NCI-H2107 treated with DMSO at 0.1 percent for 48 hours (cell line): ENCODE data around the gene MUC2.

Experiments used
- DNase-seq: peaks from one replicate; lab custom pipeline; 2025; ENCODE audit not compliant: unreplicated experiment; lab: John Stamatoyannopoulos, UW

MUC2 gene

GRCh38 chr11:1050581-1051355 lies 23.9 kb upstream of the MUC2 start:
- DNase-seq: peak; percentile 60

GRCh38 chr11:1051356-1052132 lies 23.1 kb upstream of the MUC2 start:
- DNase-seq: no peak

DNA sequence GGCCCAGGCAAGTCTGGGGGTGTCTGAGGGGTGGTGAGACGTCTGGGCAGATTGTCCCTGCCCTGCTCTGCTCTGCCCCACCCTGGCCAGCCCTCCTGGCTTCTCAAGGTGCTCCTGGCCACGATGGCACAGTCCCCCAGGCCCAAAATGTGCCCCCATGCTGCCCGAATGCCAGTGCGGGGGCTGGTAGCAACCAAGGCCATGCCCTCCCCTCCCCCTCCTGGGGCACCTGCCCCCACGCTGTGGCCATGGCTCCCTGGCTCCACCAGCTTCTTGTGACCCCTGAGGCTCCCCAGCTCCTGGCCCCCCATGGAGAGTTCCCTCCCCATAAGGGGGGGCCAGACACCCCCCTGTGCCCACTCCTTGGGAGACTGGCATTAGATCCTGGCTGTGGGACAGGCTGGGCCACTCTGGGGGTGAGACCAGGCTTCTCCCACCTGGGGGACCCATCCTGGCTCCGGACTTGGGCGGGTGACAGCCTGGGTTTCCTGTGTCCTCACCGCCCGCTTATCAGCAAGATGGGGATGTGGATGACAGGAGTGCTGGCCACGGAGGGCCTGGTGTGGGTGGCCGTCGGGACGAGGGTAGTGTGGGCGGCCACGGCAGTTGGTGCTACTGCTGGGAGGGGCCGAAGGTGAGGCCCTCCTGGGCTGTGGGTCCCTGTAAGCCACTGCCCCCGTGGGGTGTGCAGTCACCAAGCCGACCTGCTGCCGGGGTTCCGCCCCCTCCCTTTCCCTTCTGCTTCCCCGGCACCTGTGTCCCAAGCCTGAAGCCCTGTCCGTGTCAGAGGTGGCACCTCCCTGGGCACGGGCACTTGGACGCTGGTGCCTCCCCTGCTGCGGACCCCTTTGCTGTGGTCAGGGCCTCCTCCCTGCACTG lies 22.3 kb upstream of the MUC2 start:
- DNase-seq: no peak

- DNase-seq: no peak
These were observed 21.4 kb upstream of the MUC2 start for GRCh38 chr11:1053121-1053901.

DNA sequence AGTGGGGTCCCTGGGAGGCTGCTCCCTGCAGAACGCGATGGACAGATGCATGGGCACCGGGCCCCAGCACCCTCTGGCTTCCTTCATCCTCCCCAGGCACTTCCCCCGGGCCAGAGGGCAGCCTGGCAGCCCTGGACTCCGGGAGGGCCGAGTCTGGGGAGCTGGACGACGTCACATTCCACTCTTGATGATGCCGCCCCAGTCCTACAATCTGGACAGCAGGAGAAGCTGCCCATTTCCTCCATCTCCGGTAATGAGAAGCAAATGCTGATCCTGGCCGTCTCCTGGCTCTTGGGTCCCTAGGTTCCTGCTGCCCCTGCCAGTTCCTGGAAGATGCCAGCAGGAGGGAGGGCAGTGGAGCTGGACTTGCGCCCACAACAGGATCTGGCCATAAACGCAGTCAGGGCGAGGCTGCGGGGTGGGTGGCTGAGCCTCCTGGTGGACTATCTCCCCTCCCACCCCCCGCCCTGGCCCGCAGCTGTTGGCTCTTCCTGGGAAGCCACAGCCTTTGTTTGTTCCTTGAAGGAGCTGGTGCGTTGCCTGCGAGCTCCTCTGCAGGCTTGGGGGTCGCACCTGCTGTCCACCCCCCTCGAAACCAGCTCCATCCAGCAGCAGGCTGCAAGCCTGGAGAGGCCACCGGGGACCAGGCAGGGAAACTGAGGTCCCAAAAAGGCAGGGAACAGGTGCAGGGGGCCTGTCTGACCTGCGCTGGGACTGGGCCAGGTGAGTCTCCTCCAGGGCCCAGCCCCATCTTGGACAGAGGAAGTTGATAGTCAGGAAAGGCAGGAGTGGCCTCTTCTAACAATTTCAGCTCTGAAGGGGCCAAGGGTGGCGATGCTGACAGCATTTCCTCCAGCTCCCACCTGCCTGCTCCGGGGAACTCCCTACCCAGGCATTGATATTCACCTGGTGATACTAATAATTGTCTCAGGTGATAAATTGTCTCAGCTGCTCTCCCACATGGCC lies 20.2 kb upstream of the MUC2 start:
- DNase-seq: no peak

DNA sequence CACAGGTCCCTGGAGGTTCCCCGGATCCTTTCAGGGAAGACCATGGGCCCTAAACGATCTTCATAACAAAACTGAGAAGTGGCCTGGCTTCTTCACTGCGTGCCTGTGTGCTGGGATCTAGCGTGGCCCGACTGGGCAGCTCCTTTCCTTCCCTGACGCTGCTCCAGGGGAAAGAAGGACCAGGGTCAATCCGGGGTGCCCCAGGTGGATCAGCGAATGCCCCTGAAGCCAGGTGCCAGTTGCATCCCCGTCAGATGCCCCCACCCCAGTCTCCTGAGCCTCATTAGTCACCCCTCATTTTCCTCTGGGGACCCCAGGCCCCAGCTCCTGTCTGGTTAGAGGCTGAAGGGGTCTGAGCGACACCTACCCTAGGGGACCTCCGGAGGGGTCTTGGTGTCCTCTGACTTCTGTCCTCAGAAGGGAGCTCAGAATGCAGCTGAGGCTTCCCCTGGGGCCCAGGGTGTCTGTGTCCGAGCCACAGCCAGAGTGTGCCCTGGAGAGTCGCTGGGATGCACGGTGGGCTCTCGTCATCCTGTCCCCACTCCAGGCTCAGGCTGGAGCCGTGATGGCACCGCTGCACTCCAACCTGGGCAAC lies 19.5 kb upstream of the MUC2 start:
- no peak for DNase-seq

DNA sequence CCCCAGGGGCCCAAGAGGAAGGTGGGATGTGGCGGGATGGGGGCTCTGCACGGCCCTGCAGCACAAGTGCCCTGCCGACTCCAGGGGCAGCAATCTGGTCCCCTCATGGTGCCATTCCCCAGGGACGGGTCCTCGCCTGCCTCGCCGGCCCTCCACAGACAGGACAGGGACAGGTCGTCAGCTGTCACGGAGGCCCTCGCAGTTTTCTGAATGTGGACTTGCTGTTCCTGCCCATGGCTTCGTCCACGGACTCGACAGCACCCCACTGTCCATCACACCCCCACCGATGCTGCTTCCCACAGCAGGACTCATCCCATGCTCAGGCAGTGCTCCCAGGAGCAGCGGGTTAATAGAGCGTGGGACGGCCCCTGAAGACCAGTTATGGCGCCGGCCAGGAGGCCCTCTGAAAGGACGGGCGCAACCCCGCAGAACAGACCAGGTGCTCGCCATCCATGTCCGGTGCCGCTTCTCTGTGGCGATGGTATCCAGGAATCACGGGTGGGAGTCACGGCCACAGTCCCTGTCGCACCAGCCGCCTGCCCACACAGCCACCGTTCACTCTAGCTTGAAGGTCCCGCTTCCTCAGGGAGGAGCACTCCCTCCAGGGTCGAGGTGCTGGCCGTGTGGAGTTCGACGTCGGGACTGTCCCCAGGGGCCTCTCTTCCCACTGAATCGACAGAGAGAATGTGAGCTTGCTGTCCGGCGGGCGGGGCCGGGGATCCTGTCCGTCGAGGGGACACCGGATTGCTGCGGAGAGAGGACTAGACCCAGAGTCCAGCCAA lies 18.5 kb upstream of the MUC2 start:
- no peak for DNase-seq

- no peak for DNase-seq
These were observed 16.9 kb upstream of the MUC2 start for GRCh38 chr11:1057806-1058205.

DNA sequence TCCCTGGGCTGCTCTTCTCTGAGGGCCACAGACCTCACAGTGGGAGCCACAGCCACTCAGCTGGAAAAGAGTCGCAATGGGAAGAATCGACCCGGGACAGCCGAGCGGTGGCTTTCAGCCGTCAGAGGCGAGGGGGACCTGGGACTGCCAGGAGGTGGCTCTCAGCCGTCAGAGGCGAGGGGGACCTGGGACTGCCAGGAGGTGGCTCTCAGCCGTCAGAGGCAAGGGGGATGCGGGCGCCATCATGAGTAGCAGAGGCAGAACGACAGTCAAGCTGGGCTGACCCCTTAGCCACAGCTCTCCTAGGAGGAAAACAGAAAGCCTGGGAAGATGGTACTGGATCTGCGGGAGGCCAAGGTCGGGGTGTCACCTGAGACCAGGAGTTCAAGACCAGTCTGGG lies 14.9 kb upstream of the MUC2 start:
- DNase-seq: no peak

DNA sequence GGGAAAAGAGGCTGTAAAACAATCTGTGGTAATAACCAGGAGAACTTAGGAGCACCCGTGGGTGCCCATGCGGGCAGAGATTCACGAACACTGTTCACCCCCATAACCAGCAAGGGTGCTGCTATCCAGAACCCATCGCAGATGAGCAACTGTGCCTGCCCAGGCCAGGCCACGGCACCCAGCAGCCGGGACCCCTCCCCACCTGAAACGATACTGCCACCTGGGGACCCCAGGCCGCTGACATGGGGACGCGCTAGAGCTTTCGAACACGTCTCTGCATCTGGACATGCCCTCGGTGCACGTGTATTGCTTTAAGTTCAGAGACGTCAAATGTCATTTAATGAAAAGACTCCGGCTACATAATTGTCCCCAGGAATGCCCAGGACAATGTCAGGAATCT lies 14.3 kb upstream of the MUC2 start:
- DNase-seq: no peak

- DNase-seq: no peak
These were observed 13.6 kb upstream of the MUC2 start for GRCh38 chr11:1060852-1061616.

GRCh38 chr11:1062075-1062820 lies 12.4 kb upstream of the MUC2 start:
- no peak for DNase-seq

DNA sequence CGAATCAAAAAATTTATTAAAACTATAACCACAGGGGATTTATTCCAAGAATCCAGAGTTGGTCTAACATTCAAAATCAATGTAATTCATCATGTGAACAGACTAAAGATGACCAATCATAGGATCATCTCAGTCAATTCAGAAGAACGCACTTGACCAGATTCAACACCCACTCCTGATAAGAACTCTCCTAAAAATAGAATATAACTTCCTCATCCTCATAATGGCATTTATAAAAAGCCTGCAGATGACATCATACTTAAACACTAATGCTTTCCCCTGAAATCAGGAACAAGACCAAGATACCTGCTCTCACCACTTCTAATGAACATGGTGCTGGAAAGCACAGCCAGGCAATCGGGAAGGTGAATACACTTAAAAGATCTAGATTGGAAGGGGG lies 10.5 kb upstream of the MUC2 start:
- no peak for DNase-seq

DNA sequence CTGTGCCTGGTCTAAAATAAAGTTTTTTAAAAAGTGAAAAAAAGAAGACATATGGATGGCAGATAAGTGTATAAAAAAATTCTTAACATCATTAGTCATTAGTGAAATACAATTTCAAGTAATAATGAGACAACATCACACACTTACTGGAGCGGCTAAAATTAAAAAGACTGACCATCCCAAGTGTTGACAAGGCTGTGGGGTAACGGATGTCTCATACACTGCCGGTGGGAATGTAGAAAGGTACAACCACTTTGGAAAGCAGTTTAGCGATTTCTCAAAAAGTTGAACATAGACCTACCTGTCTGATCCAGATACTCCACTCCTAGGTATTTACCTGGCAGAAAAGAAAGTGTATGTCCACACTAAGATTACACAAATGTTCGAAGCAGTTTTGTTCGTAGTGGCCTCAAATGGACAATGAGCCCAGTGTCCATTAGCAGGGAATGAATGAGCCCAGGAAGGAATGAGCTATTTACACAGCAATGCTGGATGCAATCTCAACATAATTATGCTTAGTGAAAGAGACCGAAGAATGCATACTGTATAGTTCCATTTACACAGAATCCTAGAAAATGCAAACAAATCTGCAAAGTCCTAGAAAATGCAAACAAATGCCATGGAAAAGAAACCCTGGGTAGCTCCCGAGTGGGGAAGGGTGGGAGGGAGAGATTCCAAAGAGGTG lies 6.7 kb upstream of the MUC2 start:
- DNase-seq: no peak

DNA sequence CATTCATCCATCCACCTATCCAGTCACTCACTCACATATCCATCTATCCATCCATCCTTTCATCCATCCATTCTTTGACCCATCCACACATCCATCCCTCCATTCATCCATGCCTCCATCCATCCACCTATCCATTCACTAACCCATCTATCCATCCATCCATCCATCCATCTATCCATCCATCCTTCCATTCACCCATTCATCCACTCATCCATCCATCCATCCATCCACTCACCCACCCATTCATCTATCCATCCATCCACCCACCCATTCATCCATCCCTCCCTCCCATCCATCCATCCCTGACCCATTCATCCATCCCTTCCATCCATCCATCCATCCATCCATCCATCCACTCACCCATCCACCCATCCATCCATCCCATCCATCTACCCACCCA lies 4.9 kb upstream of the MUC2 start:
- no peak for DNase-seq
